C4-2B (cell line): ENCODE results near the gene SEPTIN8.

Source experiments
- CTCF ChIP-seq: fragments of 450-650 bp; conservative IDR thresholded peaks from 2 replicates; pipeline ENCODE4 v1.5.1; 2017; ENCODE audit warnings: mild to moderate bottlenecking
- ZFX ChIP-seq: fragments of 450-650 bp; IDR thresholded peaks from 2 replicates; pipeline ENCODE4 v1.6.1; 2017

GRCh38 chr5:132759114-132760048 is 17.7 kb downstream of the SEPTIN8 start:
- no peak for TF ChIP-seq CTCF
- TF ChIP-seq ZFX, result peak; percentile 40; the same call in 1 of the 2 replicates
